DOHH2 (cell line): ENCODE data around the gene DOHH.

Experiments
- EZH2phosphoT487 ChIP-seq: fragments of 200-600 bp; sonication (generic); IDR thresholded peaks from 2 replicates; pipeline ENCODE4 v1.6.1; 2017; ENCODE audit warnings: borderline replicate concordance, mild to moderate bottlenecking, antibody characterized with exemption, low read length, moderate library complexity, mixed read lengths
- TF ChIP-seq, protein P1 (sequence below): fragments of 200-600 bp; sonication (generic); IDR thresholded peaks from one replicate; pipeline ENCODE4 v1.5.1; 2014; ENCODE audit warnings: antibody characterized with exemption, mild to moderate bottlenecking, low read depth, low read length; ENCODE audit not compliant: poor library complexity, severe bottlenecking

DNA sequence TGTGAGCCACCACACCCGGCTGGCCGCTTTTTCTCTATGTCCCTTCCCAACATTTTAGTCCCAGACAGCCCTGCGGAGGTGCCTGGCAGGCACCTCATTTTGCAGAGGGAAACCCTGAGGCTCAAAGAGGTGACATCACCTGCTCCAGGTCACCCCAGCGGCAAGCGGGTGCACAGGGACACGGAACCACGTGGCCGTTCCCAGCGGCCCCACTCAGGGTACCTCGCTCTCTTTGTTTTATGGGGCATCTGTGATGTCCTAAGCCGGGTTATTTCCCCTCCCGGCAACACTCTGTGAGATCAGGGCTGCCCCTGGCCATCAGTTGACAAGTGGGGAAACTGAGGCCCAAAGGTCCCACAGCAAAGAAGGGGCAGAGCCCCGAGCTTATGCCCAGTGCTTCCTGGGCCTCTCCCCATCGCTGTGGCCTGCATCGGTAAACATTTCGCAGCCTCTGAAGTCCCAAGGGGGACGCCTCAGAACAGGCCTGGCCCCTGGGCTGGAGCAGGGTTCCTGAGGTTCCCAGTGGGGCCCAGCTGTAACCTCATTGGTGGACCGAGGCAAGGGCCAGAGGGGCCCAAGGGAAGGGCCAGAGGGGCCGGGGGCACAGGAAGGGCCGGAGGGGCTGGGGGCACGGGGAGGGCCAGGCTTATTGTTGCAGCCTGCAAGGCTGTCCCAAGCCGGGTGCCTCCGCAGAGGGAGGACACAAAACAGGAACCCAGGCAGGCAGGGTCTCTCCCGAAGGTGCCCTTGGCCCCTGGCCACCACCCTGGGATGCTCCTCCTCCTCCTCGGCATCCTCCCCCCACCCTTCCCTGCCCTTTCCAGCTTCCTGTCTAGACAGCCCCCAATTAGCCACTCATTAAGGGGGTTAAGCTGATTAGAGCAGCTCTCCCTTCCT lies 59.1 kb downstream of the DOHH start:
- TF ChIP-seq, protein P1, sequence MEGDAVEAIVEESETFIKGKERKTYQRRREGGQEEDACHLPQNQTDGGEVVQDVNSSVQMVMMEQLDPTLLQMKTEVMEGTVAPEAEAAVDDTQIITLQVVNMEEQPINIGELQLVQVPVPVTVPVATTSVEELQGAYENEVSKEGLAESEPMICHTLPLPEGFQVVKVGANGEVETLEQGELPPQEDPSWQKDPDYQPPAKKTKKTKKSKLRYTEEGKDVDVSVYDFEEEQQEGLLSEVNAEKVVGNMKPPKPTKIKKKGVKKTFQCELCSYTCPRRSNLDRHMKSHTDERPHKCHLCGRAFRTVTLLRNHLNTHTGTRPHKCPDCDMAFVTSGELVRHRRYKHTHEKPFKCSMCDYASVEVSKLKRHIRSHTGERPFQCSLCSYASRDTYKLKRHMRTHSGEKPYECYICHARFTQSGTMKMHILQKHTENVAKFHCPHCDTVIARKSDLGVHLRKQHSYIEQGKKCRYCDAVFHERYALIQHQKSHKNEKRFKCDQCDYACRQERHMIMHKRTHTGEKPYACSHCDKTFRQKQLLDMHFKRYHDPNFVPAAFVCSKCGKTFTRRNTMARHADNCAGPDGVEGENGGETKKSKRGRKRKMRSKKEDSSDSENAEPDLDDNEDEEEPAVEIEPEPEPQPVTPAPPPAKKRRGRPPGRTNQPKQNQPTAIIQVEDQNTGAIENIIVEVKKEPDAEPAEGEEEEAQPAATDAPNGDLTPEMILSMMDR = no peak
- no peak for TF ChIP-seq EZH2phosphoT487
